ENCODE data around the gene PLLP.

PLLP gene

DNA sequence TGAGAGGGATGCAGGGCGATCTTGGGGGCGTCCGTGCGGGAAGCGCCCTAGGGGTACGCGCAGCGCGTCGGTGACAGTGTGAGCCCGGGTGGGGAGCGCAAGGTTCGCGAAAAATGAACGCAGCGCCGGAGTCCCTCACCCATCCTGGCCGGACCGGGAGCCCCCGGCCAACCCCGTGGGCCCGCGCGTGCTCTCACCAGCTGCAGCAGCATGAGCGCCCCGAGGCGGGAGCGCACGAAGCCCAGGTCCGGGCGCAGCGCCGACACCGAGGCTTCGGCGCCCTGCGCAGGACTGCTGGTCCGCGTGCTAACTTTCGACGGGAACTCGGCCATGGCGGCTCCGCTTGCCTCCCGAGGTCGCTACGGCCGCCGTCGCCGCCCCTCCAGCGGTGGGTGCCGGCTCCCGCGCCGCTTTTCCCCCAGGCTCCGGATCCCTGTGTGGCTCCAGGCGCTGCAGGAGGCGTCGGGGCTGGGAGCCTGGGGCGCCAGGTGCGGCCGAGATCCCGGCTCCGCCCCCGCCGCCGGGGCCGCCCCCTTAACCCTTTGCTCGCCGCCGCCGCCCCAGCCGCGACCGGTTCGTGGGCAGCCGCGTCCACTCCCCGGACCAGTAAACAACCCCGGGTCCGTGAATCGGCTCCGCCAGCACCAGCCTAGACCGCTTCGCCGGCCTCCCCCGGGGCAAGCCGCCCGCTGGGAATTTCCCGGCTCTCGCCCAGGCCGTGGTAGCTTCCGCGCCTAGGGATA is at the start of gene PLLP:
TSS of gene PLLP (minus strand) at position 464 of the 743 bp plus-strand sequence. CDS start at position 332, 132 bp downstream.
- peak in 3 of 4 experiments; percentile 12 to 39 (median 24) for DNase-seq

GRCh38 chr16:57333402-57333801 is 48.9 kb upstream of the PLLP start:
- DNase-seq, result no peak

DNA sequence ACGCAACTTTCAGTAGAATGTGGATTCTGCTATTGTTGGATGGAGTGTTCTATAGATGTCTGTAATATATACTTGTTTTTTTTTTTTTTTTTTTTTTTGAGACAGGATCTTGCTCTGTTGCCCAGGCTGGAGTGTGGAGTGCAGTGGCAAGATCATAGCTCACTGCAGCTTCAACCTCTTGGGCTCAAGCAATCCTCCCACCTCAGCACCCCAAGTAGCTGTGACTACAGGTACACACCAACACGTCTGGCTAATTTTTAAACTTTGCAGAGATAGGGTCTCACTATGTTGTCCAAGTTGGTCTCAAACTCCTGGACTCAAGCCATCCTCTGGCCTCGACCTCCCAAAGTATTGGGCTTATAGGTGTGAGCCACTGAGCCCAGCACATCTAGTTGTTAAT is 46.9 kb upstream of the PLLP start:
- DNase-seq, result no peak

GRCh38 chr16:57329718-57330327 is 45.4 kb upstream of the PLLP start:
- no peak for DNase-seq

DNA sequence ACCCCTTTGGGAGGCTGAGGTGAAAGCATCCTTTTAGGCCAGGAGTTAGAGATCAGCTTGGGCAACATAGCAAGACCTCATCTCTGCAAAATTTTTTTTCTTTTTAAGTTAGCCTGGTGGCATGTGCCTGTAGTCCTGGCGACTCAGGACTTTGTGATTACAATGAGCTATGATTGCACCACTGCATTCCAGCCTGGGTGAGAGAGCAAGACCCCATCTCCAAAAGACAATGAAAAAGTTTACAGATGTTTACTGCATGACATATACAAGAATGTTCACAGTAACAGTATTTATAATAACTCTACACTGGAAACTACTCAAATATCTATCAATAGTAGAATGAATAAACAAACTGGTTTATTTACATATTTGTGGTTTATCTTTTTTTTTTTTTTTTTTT is 41.0 kb upstream of the PLLP start:
- no peak for DNase-seq

DNA sequence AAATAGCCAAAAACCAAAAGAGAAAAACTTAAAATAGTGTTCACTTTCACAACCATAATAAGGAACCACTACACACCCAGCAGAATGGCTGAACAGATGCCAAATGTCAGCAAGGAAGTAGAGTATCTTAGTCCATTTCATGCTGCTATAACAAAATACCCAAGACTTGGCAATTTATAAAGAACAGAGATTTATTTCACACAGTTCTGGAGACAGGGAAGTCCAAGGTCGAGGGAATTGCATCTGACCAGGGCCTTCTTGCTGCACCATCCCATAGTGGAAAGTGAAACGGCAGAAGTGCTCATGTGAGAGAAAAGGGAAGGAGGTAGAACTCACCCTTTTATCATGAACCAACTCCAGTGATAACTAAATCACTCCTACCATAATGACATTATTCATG is 40.3 kb upstream of the PLLP start:
- DNase-seq, result no peak

DNA sequence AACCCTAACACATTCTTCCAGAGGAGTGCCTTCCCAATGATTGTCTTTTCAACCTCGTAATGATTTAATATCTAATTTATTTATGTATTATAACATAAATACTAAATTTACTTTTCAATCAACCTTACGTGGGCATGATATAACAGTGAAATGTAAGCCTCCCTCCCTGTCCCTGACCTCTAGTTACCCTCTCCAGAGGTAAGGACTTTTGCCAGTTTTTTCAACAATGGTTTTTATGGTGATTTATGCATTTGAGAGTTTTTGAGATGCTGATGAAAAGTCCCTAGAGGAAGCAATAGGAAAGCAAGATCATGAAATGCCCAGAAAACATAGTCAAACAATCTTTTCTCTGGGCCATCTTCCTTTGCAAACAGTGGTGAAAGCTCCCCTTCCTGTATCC is 35.2 kb upstream of the PLLP start:
- no peak for DNase-seq

DNA sequence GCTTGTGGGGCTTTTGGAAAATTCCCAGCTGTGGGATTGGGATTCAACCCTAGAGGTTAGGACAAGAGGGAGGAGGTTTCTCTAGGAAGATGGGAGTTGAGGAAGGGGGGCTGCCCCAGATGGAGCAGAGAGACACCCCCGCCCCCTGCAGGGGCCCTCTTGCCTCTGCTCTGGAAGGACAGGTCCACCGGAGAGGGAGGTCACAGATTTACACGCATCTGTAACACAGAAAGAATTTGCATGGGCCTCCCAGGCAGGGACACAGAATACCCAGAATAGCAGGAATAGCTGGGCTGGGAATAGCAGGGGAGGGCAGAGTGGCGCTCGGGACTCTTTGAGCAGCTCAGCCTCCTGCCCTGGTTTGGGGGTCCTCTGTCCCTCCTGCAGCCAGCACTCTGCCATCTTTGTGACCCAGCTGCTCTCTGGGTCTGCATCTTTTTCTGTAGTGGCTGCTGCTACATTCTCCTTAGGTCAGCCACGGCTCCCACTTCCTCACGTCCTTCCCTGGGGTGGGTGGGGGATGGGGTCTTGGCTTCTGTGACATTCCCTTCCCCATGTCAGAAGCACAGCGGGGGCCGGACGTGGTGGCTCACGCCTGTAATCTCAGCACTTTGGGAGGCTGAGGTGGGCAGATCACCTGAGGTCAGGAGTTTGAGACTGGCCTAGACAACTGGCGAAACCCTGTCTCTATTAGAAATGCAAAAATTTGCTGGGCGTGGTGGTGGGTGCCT is 33.9 kb upstream of the PLLP start:
- no peak for DNase-seq

DNA sequence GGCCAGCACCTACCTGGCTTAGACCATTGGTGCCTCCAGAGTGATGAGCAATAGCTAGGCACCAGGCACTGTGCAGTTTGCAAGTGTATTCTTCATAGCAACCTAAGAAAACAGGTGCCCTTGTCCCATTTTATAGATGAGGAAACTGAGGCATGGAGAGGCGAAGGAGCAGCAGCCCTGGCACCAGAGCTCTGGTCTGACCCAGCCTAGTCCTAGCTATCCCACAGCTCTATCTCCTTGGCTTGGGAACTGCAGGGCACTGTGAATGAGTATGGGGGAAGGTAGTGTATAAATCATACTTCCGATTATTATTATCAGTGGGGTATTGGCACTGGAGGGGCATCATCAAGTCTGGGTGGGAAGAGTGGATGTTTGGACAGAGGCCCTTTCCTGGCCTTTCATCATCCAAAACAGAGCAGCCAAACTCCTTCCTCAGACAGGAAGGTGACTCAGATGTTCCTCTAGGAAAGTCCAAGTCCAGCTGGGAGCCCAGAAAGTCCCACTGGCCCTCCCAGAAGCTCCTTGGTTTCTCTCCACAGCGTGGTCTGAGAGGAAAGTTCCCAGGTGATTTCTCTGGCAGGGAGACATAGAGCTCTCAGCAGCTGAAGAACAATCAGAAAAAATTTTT is 32.0 kb upstream of the PLLP start:
- DNase-seq, result no peak

GRCh38 chr16:57315416-57315815 is 30.9 kb upstream of the PLLP start:
- DNase-seq, result no peak

DNA sequence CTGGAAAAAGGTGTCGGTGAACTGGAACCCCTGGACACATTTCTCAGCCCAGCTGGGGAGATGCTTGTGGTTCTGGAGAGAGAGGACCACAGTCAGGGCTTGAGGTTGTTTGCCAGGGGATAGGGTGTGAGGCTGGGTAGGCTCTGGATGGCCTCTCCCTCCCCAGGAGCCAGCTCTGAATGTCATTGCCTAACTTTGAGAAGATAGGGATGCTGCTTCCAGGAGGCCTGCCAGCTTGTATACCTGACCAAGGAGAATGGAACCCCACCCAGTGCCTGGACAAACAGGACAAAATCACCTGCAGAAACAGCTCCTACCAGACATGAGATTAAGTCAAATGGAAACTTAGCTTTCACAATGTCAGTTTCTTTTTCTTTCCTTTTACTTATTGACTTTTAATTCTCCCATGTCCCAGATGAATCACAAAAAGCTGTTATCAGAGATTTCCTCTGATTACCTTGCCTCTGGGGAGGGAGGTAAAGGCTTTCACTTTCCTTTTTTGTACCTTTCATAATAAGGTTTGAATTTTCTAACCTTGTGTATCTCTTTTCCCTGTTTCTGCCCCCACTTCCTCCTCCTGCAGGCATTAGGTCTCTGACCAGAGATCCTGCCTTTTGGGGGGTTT is 29.8 kb upstream of the PLLP start:
- no peak for DNase-seq

GRCh38 chr16:57313509-57313908 is 29.0 kb upstream of the PLLP start:
- DNase-seq, result no peak

GRCh38 chr16:57310801-57311200 is 26.3 kb upstream of the PLLP start:
- DNase-seq, result no peak

- no peak for DNase-seq
Measured at GRCh38 chr16:57308041-57308440, 23.6 kb upstream of the PLLP start.

DNA sequence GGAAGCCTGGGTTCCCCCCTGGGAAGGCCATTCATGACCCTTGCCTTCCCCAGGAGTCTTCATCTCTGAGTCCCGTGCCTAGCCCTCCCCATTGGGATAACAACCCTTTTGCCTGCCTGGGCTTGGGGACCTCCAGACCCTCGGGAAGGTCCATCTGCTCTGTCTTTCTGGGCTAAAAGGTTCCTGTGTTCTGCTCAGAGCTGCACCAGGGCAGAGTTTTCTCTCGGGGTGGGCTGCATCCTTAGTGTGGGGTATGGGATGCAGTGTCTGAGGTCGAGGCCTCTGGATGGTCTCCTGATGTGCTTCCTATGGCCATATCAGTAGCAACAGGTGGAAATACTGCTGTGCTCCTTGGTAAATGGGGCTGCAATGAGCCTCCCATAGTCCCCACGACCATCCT is 22.9 kb upstream of the PLLP start:
- DNase-seq, result no peak

DNA sequence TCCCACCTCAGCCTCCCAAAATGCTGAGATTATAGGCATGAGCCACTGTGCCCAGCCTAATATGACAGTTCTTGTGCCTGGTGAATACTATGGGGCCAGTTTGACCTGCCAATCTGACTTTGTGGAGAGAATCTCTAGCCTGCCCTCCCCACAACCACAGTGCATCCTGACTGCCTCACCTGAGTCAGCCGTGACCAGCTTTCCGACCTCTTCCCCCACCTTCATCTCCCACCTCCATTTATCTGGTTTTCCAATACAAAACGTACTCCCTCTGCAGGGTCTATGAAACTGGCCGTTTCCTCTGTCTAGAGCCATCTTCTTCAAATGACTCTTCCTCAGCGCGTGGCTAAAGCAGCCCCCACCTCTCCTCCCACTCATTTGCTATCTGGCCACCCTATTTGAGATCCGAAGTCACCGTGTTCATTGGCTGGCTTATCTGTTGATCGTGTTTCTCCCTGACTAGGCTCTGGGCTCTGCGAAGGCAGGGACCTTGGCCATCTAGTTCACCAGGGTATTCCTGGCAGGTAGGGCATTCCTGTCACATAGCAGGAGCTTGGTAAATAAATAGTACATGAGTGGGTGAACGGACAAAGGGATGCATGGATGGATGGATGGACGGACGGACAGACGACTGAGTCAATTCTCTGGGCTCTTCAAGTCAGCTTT is 22.3 kb upstream of the PLLP start:
- no peak for DNase-seq

GRCh38 chr16:57305159-57305811 is 20.8 kb upstream of the PLLP start:
- no peak for DNase-seq

- no peak for DNase-seq
Measured at GRCh38 chr16:57304169-57305061, 19.9 kb upstream of the PLLP start.

DNA sequence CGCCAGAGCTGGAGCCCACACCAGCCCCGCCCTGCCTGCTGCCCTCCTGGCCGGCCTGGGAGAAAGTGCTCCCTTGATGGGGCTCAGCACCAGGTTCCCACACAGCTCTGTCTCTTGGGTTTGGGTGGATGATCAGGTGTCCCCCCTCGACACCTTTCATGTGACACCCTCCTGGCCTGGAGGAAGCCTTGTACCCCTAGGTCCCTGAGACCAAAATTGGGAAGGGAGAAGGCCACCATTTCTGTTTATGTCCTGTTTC is 19.4 kb upstream of the PLLP start:
- no peak for DNase-seq

DNA sequence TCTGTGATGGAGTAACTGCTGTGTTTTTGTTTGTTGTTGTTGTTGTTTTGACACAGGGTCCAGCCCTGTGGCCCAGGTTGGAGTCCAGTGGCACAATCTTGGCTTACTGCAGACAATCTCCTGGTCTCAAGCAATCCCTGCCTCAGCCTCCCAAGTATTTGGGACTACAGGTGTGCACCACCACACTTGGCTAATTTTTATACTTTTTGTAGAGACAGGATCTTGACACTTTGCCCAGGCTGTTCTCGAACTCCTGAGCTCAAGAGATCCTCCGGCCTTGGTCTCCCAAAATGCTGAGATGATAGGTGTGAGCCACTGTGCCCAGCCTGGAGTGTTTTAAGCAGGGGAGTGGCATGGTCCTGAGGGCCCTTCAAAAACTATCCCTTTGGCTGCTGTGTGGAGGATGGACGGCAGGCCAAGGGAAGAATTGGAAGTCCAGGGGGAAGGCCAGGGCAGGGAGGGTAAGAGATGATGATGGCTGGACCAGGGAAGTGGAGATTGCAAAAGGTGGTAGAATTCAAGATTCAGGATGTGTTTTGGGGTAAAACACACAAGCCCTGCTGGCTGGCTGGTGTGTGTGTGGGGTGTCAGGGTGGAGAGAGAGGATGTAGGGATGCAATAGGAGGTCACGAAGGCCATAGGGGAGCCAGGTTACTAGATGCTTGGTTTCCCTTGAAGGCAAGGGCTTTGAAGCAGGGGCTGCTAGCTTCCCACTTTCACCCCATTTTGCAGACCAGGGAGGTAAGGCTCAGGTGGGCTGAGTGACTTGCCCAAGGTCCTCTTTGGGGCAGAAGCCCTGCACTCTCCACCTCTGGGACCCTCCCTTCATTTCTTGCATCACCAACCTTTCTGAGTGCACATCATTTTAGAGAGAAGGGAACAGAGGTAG is 18.8 kb upstream of the PLLP start:
- DNase-seq, result no peak
